Mammary epithelial cell (primary cell): ENCODE measurements around the gene PARVB.

Source experiments
- CTCF ChIP-seq, 2 donors: IDR thresholded peaks in 1 of 2; conservative IDR thresholded peaks in 1 of 2; 2 replicates each; pipeline ENCODE4 v1.5.1; 2011 to 2012; ENCODE audit warnings: inconsistent platforms in 2 of 2, low read length in 2 of 2, mild to moderate bottlenecking in 2 of 2, control low read depth in 1 of 2, low read depth in 1 of 2; ENCODE audit not compliant: insufficient read depth in 1 of 2; ENCODE audit errors: extremely low read depth in 1 of 2
- EZH2 ChIP-seq: IDR thresholded peaks from 2 replicates; pipeline ENCODE4 v1.6.1; 2012; ENCODE audit warnings: low read length, inconsistent platforms, borderline replicate concordance

- TF ChIP-seq CTCF (conservative IDR thresholded peaks at IDR 0.05 in 1 of 2, IDR thresholded peaks at IDR 0.05 in 1 of 2; ENCODE audit: extremely low read depth in 1 of 2, insufficient read depth in 1 of 2, low read depth in 1 of 2, low read length in 2 of 2): no peak
- TF ChIP-seq EZH2: no peak
These were observed 172.1 kb downstream of the PARVB start for GRCh38 chr22:44196241-44196640.
